WTC11 (cell line): ENCODE data around the gene PPAT. TPM values are rescaled to one million over a fixed set of nuclear protein-coding genes. Genes with fewer than 3 reads are reported as not detected.

ENCODE experiments used
- ATAC-seq: fragments of 200-7000 bp; cut with Tn5 transposase; 2 replicates; pipeline ENCODE4 v1.10.0; 2021; ENCODE audit warnings: mild to moderate bottlenecking, moderate library complexity
- CTCF ChIA-PET: fragments of 300-600 bp; sonication (Branson Sonifier 250); formaldehyde crosslinking; loops from one replicate; lab custom pipeline; 2021; ENCODE audit warnings: antibody characterized with exemption; lab: Charles Lee
- POLR2A ChIA-PET: fragments of 350-600 bp; sonication (Branson Sonifier 250); formaldehyde crosslinking; loops from one replicate; lab custom pipeline; 2021; ENCODE audit warnings: antibody characterized with exemption; lab: Charles Lee
- DNase-seq: peaks from one replicate; pipeline ENCODE4 v3.0.0; 2021; ENCODE audit warnings: low spot score
- H3K27ac Mint-ChIP-seq: 2 replicates; pipeline ENCODE4 v1.8.0; 2021; ENCODE audit warnings: mixed read lengths
- H3K27me3 Mint-ChIP-seq: 2 replicates; pipeline ENCODE4 v1.8.0; 2021; ENCODE audit warnings: low read depth, mild to moderate bottlenecking, moderate library complexity, mixed read lengths
- H3K36me3 Mint-ChIP-seq: 2 replicates; pipeline ENCODE4 v1.8.0; 2021; ENCODE audit warnings: mixed read lengths
- H3K4me1 Mint-ChIP-seq: 2 replicates; pipeline ENCODE4 v1.8.0; 2022; ENCODE audit warnings: mixed read lengths
- H3K4me3 Mint-ChIP-seq: 2 replicates; pipeline ENCODE4 v1.8.0; 2021; ENCODE audit warnings: mild to moderate bottlenecking, moderate library complexity, mixed read lengths
- H3K9me3 Mint-ChIP-seq: 2 replicates; pipeline ENCODE4 v1.8.0; 2021; ENCODE audit warnings: mixed read lengths
- FOXP1 ChIP-seq: sonication (generic); formaldehyde crosslinking; IDR thresholded peaks from 2 replicates; pipeline ENCODE4 v1.8.0; 2022; ENCODE audit warnings: missing genetic modification reagents, mild to moderate bottlenecking, moderate library complexity, borderline replicate concordance
- GABPB1 ChIP-seq: sonication (generic); formaldehyde crosslinking; IDR thresholded peaks from 2 replicates; pipeline ENCODE4 v1.8.1; 2023; ENCODE audit warnings: mild to moderate bottlenecking, missing genetic modification reagents
- HMGA2 ChIP-seq: fragments of 250-450 bp; sonication (Bioruptor Pico); IDR thresholded peaks from 2 replicates; pipeline ENCODE4 v1.4.0; 2021; ENCODE audit warnings: mild to moderate bottlenecking, moderate library complexity
- JAZF1 ChIP-seq: fragments of 250-450 bp; sonication (Bioruptor Pico); IDR thresholded peaks from 2 replicates; pipeline ENCODE4 v1.9.0; 2021; ENCODE audit warnings: moderate library complexity, mild to moderate bottlenecking, inconsistent platforms
- MXD4 ChIP-seq: fragments of 250-450 bp; sonication (Bioruptor Pico); IDR thresholded peaks from 2 replicates; pipeline ENCODE4 v1.8.0; 2021; ENCODE audit warnings: mild to moderate bottlenecking, moderate library complexity, borderline replicate concordance
- OVOL2 ChIP-seq: fragments of 250-450 bp; sonication (Bioruptor Pico); IDR thresholded peaks from 2 replicates; pipeline ENCODE4 v1.9.0; 2021; ENCODE audit warnings: mild to moderate bottlenecking, borderline replicate concordance
- SMAD3 ChIP-seq: sonication (generic); formaldehyde crosslinking; IDR thresholded peaks from 2 replicates; pipeline ENCODE4 v1.8.0; 2022; ENCODE audit warnings: missing genetic modification reagents, mild to moderate bottlenecking, borderline replicate concordance
- SOX15 ChIP-seq: fragments of 250-450 bp; sonication (Bioruptor Pico); IDR thresholded peaks from 2 replicates; pipeline ENCODE4 v1.9.0; 2021; ENCODE audit warnings: mild to moderate bottlenecking
- TP53 ChIP-seq: sonication (generic); formaldehyde crosslinking; IDR thresholded peaks from 2 replicates; pipeline ENCODE4 v1.8.1; 2023; ENCODE audit warnings: mild to moderate bottlenecking, missing genetic modification reagents
- ZNF121 ChIP-seq: sonication (generic); formaldehyde crosslinking; IDR thresholded peaks from 2 replicates; pipeline ENCODE4 v1.8.0; 2023; ENCODE audit warnings: missing genetic modification reagents
- ZNF423 ChIP-seq: fragments of 250-450 bp; sonication (Bioruptor Pico); IDR thresholded peaks from 2 replicates; pipeline ENCODE4 v2.1.2; 2022; ENCODE audit warnings: mild to moderate bottlenecking, moderate library complexity
- total RNA-seq: library from RNA; stranded (reverse); gene quantifications from 3 replicates; pipeline ENCODE4 v1.2.3, GENCODE V29; 2021
- TF ChIP-seq, protein P1 (sequence below): sonication (generic); formaldehyde crosslinking; IDR thresholded peaks from 2 replicates; pipeline ENCODE4 v1.8.0; 2023; ENCODE audit warnings: mild to moderate bottlenecking, missing genetic modification reagents
- TF ChIP-seq, protein P2 (sequence below): sonication (generic); formaldehyde crosslinking; IDR thresholded peaks from 2 replicates; pipeline ENCODE4 v1.8.0; 2022; ENCODE audit warnings: mild to moderate bottlenecking, missing genetic modification reagents
- TF ChIP-seq, protein P3 (sequence below): fragments of 250-450 bp; sonication (Bioruptor Pico); IDR thresholded peaks from 2 replicates; pipeline ENCODE4 v1.9.0; 2021; ENCODE audit warnings: mild to moderate bottlenecking
- TF ChIP-seq, protein P4 (sequence below): sonication (generic); formaldehyde crosslinking; IDR thresholded peaks from 2 replicates; pipeline ENCODE4 v1.8.0; 2022; ENCODE audit warnings: mild to moderate bottlenecking, missing genetic modification reagents
- TF ChIP-seq, protein P5 (sequence below): sonication (generic); formaldehyde crosslinking; IDR thresholded peaks from 2 replicates; pipeline ENCODE4 v1.8.1; 2022; ENCODE audit warnings: mild to moderate bottlenecking, moderate library complexity, missing genetic modification reagents
- TF ChIP-seq, protein P6 (sequence below): sonication (generic); formaldehyde crosslinking; IDR thresholded peaks from 2 replicates; pipeline ENCODE4 v1.8.1; 2023; ENCODE audit warnings: mild to moderate bottlenecking, missing genetic modification reagents, borderline replicate concordance
- TF ChIP-seq, protein P7 (sequence below): sonication (generic); formaldehyde crosslinking; IDR thresholded peaks from 2 replicates; pipeline ENCODE4 v1.8.1; 2023; ENCODE audit warnings: mild to moderate bottlenecking, missing genetic modification reagents, moderate library complexity
- TF ChIP-seq, protein P8 (sequence below): fragments of 250-450 bp; sonication (Bioruptor Pico); IDR thresholded peaks from 2 replicates; pipeline ENCODE4 v1.9.0; 2021; ENCODE audit warnings: moderate library complexity, mild to moderate bottlenecking, inconsistent platforms, borderline replicate concordance

The PPAT gene
- total RNA-seq, 1 experiment from 2014 or later: 83.4 TPM

DNA sequence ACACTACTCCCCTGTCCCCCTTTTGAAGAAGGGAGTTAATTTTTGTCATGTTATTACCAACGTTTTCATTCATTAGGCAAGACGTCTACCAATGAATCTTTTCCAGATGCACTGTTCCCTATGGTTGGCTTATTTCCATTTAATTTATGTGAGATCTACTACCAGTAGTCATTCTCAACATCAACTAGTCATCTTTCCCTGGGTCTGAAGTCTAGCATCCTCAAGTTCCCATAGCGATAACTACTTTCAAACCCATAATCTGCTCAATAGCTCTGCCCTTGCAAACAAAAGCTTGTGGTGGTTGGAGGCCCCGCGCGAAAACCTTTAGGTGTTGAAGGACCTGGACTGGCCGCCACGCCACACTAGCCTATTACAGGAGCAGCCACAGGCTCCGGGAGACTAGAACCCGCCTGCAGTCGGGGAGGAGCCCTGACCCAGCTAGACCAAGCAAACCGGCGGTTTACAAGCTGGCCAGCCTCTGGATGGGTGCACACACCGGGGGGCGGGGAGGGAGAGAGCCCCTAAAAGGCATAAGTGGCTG is 746 bp downstream of the PPAT start:
- ATAC-seq: peak; percentile 1
- TF ChIP-seq GABPB1 (CRISPR knock-in tag) (0 out of 2 replicates have a peak, but pooled peaks have one; percentile 3), SOX15 (CRISPR knock-in tag) (no peak)
- TF ChIP-seq, protein P1, sequence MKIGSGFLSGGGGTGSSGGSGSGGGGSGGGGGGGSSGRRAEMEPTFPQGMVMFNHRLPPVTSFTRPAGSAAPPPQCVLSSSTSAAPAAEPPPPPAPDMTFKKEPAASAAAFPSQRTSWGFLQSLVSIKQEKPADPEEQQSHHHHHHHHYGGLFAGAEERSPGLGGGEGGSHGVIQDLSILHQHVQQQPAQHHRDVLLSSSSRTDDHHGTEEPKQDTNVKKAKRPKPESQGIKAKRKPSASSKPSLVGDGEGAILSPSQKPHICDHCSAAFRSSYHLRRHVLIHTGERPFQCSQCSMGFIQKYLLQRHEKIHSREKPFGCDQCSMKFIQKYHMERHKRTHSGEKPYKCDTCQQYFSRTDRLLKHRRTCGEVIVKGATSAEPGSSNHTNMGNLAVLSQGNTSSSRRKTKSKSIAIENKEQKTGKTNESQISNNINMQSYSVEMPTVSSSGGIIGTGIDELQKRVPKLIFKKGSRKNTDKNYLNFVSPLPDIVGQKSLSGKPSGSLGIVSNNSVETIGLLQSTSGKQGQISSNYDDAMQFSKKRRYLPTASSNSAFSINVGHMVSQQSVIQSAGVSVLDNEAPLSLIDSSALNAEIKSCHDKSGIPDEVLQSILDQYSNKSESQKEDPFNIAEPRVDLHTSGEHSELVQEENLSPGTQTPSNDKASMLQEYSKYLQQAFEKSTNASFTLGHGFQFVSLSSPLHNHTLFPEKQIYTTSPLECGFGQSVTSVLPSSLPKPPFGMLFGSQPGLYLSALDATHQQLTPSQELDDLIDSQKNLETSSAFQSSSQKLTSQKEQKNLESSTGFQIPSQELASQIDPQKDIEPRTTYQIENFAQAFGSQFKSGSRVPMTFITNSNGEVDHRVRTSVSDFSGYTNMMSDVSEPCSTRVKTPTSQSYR (CRISPR knock-in tag): 0 out of 2 replicates have a peak, but pooled peaks have one; percentile 21
- TF ChIP-seq, all 79 proteins: peak for 2
- H3K9me3 Mint-ChIP-seq: no peaks in the 10 kb centered on the region

DNA sequence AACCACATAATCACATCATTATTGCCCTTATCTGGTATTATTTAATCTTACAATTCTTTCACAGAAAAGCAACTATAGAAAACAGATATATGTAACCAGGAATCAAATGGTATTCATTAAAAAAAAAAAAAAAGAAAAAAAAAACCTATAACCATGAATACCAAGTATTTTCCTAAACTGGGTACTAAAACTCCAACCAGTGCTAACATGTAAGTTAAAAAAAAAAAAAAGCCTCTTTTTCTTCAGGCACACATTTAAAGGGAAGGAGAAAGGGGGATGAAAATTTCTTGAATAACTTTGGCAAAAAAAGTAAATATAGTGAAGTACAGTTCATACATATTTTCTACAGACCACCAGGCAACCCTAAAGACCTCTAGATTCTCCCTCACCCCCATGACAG is 2.1 kb downstream of the PPAT start:
- POLR2A ChIA-PET: interaction anchor here (0.7 to 1.4 kb wide), 2 partner anchors 23 to 199 kb away, joined by 3 to 6 read pairs; no protein-coding TSS in a partner anchor
- DNase-seq (no peak), ATAC-seq (no peak)
- no peaks in the 10 kb centered on the region; the same call in 1 of the 2 replicates for H3K27me3 Mint-ChIP-seq
- TF ChIP-seq, protein P2, sequence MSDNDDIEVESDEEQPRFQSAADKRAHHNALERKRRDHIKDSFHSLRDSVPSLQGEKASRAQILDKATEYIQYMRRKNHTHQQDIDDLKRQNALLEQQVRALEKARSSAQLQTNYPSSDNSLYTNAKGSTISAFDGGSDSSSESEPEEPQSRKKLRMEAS (CRISPR knock-in tag): no peak
- TF ChIP-seq, protein P3, sequence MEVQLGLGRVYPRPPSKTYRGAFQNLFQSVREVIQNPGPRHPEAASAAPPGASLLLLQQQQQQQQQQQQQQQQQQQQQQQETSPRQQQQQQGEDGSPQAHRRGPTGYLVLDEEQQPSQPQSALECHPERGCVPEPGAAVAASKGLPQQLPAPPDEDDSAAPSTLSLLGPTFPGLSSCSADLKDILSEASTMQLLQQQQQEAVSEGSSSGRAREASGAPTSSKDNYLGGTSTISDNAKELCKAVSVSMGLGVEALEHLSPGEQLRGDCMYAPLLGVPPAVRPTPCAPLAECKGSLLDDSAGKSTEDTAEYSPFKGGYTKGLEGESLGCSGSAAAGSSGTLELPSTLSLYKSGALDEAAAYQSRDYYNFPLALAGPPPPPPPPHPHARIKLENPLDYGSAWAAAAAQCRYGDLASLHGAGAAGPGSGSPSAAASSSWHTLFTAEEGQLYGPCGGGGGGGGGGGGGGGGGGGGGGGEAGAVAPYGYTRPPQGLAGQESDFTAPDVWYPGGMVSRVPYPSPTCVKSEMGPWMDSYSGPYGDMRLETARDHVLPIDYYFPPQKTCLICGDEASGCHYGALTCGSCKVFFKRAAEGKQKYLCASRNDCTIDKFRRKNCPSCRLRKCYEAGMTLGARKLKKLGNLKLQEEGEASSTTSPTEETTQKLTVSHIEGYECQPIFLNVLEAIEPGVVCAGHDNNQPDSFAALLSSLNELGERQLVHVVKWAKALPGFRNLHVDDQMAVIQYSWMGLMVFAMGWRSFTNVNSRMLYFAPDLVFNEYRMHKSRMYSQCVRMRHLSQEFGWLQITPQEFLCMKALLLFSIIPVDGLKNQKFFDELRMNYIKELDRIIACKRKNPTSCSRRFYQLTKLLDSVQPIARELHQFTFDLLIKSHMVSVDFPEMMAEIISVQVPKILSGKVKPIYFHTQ (CRISPR knock-in tag): no peak
- TF ChIP-seq SMAD3 (CRISPR knock-in tag) (no peak), ZNF121 (CRISPR knock-in tag) (no peak), MXD4 (CRISPR knock-in tag) (no peak), HMGA2 (CRISPR knock-in tag) (no peak), OVOL2 (CRISPR knock-in tag) (no peak), JAZF1 (CRISPR knock-in tag) (no peak), ZNF423 (CRISPR knock-in tag) (no peak), FOXP1 (CRISPR knock-in tag) (no peak), TP53 (no peak)
- TF ChIP-seq, protein P4, sequence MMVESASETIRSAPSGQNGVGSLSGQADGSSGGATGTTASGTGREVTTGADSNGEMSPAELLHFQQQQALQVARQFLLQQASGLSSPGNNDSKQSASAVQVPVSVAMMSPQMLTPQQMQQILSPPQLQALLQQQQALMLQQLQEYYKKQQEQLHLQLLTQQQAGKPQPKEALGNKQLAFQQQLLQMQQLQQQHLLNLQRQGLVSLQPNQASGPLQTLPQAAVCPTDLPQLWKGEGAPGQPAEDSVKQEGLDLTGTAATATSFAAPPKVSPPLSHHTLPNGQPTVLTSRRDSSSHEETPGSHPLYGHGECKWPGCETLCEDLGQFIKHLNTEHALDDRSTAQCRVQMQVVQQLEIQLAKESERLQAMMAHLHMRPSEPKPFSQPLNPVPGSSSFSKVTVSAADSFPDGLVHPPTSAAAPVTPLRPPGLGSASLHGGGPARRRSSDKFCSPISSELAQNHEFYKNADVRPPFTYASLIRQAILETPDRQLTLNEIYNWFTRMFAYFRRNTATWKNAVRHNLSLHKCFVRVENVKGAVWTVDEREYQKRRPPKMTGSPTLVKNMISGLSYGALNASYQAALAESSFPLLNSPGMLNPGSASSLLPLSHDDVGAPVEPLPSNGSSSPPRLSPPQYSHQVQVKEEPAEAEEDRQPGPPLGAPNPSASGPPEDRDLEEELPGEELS (CRISPR knock-in tag): no peak
- TF ChIP-seq, protein P5, sequence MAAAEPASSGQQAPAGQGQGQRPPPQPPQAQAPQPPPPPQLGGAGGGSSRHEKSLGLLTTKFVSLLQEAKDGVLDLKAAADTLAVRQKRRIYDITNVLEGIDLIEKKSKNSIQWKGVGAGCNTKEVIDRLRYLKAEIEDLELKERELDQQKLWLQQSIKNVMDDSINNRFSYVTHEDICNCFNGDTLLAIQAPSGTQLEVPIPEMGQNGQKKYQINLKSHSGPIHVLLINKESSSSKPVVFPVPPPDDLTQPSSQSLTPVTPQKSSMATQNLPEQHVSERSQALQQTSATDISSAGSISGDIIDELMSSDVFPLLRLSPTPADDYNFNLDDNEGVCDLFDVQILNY: no peak
- TF ChIP-seq, protein P6, sequence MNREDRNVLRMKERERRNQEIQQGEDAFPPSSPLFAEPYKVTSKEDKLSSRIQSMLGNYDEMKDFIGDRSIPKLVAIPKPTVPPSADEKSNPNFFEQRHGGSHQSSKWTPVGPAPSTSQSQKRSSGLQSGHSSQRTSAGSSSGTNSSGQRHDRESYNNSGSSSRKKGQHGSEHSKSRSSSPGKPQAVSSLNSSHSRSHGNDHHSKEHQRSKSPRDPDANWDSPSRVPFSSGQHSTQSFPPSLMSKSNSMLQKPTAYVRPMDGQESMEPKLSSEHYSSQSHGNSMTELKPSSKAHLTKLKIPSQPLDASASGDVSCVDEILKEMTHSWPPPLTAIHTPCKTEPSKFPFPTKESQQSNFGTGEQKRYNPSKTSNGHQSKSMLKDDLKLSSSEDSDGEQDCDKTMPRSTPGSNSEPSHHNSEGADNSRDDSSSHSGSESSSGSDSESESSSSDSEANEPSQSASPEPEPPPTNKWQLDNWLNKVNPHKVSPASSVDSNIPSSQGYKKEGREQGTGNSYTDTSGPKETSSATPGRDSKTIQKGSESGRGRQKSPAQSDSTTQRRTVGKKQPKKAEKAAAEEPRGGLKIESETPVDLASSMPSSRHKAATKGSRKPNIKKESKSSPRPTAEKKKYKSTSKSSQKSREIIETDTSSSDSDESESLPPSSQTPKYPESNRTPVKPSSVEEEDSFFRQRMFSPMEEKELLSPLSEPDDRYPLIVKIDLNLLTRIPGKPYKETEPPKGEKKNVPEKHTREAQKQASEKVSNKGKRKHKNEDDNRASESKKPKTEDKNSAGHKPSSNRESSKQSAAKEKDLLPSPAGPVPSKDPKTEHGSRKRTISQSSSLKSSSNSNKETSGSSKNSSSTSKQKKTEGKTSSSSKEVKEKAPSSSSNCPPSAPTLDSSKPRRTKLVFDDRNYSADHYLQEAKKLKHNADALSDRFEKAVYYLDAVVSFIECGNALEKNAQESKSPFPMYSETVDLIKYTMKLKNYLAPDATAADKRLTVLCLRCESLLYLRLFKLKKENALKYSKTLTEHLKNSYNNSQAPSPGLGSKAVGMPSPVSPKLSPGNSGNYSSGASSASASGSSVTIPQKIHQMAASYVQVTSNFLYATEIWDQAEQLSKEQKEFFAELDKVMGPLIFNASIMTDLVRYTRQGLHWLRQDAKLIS (CRISPR knock-in tag): no peak
- TF ChIP-seq, protein P7, sequence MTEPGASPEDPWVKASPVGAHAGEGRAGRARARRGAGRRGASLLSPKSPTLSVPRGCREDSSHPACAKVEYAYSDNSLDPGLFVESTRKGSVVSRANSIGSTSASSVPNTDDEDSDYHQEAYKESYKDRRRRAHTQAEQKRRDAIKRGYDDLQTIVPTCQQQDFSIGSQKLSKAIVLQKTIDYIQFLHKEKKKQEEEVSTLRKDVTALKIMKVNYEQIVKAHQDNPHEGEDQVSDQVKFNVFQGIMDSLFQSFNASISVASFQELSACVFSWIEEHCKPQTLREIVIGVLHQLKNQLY (CRISPR knock-in tag): no peak
- TF ChIP-seq, protein P8, sequence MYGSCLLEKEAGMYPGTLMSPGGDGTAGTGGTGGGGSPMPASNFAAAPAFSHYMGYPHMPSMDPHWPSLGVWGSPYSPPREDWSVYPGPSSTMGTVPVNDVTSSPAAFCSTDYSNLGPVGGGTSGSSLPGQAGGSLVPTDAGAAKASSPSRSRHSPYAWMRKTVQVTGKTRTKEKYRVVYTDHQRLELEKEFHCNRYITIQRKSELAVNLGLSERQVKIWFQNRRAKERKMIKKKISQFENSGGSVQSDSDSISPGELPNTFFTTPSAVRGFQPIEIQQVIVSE (CRISPR knock-in tag): no peak
- TF ChIP-seq, all 79 proteins: peak for 0
- CTCF ChIA-PET: interaction anchor here (0.7 kb wide), 1 partner anchor 46 kb away, joined by 3 read pairs; the partner anchor contains the start of gene AASDH
- Mint-ChIP-seq H3K27ac (no peak overlapping the region), H3K36me3 (peaks cover 12% of the 10 kb centered on the region), H3K9me3 (no peaks in the 10 kb centered on the region), H3K4me1 (peaks cover 41% of the 10 kb centered on the region), H3K4me3 (peak overlapping the region; percentile 97)

More for the DNA sequence above, 746 bp downstream of the PPAT start:
- peaks cover 15% of the 10 kb centered on the region for H3K36me3 Mint-ChIP-seq
- DNase-seq: peak; percentile 52
- no peaks in the 10 kb centered on the region; the same call in 1 of the 2 replicates for H3K27me3 Mint-ChIP-seq
- CTCF ChIA-PET: interaction anchor here (1.1 to 2.3 kb wide), 6 partner anchors 9 to 486 kb away, joined by 3 to 16 read pairs (median 8); partner anchors contain the start of genes AASDH and CEP135
- peak overlapping the region; percentile 97 for H3K4me3 Mint-ChIP-seq
- peaks cover 39% of the 10 kb centered on the region for H3K4me1 Mint-ChIP-seq
- POLR2A ChIA-PET: interaction anchor here (0.5 to 4.9 kb wide), 11 partner anchors 9 to 543 kb away, joined by 3 to 87 read pairs (median 10); partner anchors contain the start of genes AASDH, CEP135, NOA1 and POLR2B
- peak overlapping the region; percentile 94 for H3K27ac Mint-ChIP-seq
